NCI-H2107 (cell line): ENCODE results near the gene PAPOLB.

ENCODE experiments used
- DNase-seq: peaks from one replicate; lab custom pipeline; 2025; lab: John Stamatoyannopoulos, UW

The PAPOLB gene

DNA sequence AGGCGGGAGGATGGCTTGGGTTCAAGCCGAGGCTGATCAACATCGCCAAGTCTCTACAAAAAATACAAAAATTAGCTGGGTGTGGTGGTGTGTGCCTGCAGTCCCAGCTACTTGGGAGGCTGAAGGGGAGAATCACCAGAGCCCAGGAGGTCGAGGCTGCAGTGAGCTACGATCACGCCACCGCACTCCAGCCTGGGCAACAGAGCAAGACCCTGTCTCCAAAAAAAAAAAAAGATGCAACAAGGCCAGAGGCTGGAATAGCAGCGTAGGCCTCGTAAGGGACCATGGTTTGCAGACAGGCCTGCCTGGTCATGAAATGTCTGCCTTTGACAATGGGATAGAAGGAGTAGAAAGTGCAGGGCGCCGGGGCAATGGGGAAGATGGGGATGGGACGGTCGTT lies 20.0 kb downstream of the PAPOLB start:
- no peak for DNase-seq

DNA sequence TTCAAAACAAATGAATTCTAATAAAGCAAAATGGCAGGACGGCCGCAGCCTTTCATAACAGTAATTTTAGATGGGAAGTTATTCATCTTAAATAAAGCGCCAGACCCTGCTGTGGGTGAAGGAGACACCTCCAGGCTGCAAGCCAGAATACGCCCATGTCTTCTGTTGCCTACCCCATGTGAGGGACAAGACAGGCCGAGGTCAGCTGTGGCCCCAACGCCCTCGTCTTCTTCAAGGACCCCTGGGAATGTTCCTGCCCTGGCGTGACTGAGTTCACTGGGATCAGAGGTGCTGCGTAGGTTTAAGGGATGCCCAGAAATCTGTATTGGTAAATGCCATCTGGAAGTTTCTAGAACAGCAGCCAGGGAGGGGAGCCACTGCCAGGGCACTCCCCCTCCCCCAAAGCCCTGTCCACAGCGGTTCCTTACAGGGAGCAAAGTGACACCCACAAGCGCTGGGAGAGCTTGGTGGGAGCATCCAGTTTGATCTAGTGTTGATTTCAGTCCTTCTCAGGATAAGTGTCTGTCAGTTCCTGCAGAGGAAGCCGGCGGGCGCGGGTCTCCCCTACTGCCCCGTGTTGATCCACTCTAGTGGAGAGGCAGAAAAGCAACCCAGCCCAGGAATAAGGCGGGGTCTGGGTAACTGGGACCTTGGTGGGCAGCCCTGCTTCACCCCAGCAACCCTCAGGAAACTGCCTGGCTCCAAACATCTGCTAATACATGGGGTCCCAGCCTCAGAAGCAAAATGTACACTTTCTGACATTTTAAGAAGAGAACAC lies 20.6 kb downstream of the PAPOLB start:
- DNase-seq = no peak

- DNase-seq = no peak
Observed at GRCh38 chr7:4840079-4840501, 21.7 kb downstream of the PAPOLB start.

DNA sequence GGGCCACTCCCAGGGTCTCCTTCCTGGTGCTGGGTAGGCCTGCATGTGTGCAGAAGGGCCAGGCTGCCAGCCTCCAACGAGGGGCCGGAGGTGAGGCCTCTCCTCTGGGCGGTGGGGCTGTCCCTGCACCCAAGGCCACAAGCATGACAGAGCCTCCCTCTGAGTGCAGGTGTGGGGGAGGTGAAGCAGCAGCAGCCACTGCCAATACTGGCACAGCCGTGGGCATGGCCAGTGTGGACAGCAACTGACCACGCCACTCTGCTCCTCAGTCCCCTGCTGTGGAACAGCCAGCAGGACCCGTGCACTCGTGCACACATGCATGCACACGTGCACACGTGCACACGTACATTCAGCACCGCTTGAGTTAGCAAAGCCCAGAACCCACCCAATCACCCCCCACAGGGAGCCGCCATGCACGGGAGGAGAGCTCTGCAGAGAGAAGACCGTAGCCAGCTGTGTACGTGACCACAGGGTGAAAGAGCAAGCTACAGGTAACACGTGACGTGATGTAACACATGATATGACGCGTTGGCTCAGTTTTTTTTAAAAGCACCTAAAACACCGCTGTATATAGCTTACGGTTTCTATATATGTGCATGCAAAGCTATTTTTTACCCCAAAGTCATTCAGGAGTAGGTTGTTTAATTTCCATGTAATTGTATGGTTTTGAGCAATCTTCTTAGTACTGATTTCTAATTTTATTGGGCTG lies 23.1 kb downstream of the PAPOLB start:
- DNase-seq = no peak

- peak; percentile 17 for DNase-seq
Observed at GRCh38 chr7:4837803-4838625, 23.8 kb downstream of the PAPOLB start.

- no peak for DNase-seq
Observed at GRCh38 chr7:4837041-4837802, 24.6 kb downstream of the PAPOLB start.

DNA sequence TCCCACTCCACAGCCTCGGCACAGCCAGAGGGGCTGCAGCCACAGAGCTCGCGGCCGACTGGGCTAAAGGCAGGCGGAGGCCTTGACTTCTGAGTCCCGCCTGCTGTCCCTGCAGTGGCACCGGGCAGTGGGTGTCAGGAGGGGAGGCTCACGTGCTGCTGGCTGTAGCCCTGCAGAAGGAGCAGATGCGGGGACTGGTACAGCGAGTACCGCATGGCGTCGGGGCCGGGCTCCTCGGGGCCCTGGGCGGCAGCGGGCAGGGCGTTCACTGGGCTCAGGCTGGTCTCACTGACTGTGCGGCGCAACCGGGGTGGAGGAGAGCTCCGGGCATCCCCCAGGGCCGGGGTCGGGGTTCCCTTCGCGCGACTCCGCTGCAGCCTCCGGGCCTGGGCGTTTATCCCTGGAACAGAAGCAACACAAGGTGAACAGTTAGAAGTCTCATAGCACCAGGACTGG lies 25.6 kb downstream of the PAPOLB start:
- no peak for DNase-seq

DNA sequence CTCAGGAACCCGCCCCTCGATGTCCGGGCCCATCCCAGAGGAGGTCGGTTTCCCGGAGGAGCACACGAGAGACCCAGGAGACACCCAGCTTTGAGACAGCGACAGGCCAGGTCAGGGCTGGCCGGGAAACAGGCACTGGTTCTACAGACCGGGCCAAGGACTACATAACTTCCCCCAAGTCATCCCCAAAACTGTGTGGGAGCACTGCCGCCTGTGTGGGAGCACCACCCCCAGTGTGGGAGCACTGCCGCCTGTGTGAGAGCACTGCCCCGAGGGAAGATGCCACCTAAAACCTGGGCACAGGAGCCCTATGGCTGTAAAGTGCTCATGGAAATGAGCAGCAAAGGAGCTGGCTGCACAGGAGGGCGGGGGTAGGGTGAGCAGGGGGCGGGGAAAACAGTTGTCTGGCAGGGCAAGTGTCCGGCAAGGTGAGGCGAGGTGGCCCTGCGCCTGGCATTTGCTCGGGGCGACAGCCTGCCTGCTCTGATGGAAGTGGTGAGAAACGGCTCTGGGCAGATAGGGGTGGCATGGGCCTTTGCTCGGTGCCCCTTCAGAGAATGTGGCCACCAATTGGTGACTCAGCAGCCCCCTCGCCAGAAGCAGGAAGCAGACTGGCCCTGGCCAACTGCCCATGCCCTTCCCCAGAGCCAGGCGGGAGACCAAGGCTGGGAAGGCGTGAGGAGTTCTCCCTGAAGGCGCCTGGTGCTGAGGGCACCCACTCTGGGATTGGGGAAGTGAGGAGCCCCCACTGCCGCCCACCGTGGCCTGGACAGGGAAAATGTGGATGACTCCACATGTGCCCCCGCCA lies 26.2 kb downstream of the PAPOLB start:
- DNase-seq = no peak

DNA sequence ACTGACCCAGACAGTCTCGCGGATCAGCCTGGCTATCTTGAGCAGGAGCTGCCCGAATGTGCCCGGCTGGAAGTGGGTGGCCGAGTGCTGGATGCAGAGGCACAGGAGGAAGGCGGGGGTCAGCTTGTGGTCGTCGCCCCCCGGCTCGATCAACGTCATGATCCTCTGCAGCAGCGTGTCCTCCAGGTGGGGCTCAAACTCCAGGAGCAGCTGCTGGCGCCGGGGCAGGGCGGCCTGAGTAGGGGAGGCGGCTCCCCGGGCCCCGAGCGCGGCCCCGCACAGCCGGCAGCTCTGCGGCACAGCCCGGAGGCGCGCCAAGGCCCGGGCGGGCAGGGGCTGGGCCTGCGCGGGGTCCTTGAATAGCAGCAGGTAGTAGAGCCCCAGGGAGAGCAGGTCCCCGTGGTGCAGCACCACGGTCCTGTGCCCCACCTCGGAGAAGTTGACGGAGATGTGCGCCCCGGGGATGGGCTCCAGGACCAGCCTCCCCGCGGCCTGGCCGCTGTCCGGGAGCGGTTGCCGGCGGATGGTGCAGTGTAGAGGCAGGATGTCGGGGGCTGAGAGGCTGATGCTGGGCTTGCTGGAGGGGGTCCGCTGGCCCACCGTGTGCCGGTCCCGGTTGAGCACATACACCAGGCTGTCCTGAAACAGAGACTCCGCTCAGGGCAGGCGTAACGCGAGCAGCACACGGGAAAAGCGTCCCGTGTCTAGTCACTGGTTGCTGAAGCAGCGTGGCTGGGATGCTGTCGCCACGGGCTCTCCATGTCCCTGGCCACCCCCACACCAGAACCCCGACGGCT lies 27.0 kb downstream of the PAPOLB start:
- DNase-seq = no peak

DNA sequence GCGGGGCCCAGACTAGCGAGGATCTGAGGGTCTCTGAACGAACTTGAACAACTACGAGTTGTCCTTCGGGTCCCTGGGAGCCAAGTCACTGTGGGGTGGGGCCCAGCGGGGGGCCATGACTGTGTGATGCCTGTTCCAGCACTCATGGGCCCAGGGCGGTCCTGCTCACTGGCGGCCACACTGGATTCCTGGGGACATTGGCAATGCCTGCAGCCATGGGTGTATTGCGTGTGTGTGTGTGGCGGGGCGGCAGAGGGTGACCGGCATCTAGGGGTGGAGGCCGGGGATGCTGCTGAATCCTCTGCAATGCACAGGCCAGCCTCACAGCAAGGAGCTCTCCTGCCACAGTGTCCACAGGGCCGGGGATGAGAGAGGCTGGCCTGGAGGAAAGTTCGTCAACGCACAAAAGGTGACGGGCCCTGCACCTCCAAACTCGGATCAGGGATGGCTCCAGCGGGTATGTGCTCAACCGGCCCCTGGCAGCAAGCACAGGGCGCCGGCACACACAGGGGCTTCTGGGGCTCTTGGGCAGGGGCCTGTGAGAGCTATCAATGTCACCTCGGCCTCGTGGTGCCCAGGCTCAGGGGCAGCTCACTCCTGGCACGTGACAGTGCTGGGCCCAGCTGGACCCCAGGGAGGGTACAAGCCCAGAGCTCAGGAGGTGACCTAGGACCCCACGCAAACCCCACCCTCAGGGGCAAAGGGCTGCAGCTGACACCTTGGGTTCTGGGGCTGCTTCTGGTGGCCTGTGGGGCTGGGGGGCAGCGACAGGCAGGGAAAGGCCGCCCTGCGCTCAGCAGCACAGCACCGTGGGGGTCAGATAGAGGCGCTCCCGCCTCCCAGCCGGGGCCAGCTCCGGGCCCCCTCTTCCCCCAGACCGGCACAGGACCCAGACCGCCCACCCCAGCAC lies 27.9 kb downstream of the PAPOLB start:
- DNase-seq = no peak

DNA sequence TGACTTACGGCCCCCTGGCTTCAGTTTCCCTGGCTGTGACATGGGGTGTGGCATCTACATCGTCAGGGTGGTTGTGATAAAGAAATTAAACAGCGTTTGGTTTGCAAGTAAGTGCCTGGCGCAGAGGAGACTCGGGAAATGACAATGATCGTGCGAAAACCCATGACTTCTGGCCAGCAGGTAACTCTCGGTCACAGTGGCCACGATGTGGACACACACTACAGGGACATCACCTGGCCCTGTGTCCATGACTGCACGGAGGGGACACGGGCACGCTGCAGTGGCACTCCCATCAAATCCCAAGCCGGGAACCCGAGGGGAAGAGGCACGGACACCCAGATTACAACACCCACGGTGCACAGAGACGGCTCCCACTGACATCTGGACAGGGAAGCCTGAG lies 28.7 kb downstream of the PAPOLB start:
- DNase-seq = no peak

DNA sequence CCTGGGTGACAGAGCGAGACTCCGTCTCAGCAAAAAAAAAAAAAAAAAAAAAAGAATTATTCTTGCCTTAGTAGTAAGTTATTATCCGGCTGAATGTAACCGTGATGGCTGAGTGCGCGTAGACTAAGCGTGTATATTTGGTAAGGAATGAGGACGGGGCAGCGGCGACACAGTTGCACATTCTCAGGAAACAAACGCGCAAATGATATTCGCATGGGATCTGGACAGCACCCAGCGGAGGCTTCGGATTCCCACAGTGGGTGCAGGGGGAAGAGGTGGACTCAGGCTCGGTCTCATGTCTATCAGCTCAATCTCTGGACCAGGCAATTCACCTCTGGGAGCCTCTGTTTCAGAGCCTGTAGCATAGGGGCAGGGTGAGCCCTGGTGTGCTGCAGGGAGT lies 29.1 kb downstream of the PAPOLB start:
- DNase-seq = no peak

DNA sequence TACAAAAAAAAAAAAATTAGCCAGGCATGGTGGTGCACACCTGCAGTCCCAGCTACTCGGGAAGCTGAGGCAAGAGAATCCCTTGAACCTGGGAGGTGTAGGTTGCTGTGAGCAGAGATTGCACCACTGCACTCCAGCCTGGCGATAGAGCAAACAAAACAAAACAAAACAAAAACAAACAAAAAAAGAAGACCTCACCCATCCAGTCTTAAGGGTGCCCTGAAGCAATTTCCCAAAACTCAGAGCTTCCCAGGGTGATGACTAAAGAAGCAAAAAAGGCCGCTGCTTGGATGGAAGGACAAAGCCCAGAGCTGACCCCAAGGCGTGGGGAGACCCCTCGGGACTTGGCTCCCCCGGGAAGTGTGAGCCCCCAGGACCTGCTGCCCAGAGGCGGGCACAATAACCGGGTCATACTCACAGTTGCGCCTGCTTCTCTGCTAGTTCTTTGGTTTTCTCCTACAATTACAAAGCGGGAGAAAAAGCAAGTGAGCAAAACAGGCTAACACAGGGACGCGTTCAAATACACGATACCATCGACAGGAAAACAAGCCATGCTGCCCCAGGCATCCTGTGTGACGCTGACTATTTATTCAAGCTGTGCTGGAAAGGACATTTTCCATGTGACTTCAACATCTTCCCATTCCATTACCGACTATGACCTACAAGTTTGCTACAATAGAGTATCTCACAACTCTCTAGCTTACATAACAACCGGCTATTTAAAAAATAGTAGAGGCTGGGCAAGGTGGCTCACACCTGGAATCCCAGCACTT lies 29.9 kb downstream of the PAPOLB start:
- DNase-seq = no peak

DNA sequence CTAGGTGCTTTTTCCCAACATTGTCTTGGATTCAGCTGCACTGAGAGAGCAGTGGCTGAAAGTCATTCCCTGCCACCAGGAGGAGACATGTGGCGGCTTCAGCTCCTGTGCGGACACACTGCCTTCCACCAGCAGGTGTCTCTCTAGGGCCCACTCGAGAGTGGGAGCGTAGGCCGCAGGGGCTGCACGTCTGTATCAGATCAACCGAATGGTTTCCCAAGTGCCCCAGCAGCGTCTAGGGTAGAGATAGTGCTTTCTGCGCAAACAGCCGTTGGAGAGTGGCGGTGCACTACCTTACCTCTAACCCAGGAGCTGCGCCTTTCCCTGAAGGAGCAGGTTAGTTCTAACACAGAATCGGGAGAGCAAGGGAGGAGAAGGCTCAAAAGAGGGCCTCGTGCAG lies 31.7 kb downstream of the PAPOLB start:
- DNase-seq = no peak

- no peak for DNase-seq
Observed at GRCh38 chr7:4828720-4829383, 33.0 kb downstream of the PAPOLB start.

DNA sequence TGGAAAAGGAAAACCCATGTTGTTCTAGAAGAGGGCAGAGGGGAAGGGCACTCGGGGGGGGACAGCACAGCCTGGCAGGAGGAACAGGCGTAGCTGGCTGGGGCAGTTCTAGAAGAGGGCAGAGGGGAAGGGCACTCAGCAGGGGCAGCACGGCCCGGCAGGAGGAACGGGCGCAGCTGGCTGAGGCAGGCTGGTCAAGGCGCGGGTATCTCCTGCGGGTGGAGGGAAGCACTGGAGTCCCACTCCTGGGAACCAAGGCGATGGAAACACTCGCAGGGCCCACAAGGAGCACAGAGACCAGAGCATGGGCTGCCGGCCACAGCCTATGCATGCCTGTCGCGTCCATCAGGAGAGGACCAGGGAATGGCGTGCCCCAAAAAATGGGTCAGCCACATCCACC lies 36.7 kb downstream of the PAPOLB start:
- DNase-seq = no peak

DNA sequence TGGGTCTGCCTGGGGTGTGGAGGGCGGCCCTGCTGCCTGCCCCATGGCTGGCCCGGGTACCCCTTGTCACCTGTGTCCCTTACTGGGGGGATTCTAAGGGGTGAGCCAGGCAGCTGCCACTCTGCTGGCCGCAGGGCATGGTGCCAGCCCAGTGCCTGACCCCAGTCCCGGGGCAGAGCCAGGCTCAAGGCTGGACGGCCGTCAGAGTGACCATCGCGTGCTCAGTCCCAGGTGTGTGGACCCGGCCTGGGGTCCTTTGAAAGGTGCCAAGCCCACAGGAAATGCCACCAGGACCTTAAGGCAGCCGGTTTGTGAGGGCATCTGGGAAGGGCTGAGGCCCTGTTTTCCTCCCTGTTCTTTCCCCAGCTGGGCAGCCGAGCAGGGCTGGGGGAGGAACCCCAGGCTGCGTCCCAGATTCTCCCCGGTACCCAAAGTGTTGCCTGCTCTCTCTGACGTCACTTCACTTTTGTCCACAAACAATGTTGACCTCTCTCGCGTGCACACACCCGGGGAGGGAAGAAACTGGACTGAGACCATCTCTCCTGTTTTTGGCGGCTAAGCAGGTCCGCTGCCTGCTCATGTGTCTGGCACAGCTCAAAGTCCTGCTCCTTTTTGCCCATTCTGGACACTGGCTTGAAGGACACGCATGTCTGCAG lies 37.6 kb downstream of the PAPOLB start:
- no peak for DNase-seq
